ENCODE results near the gene SMYD3. TPM values are rescaled to one million over a fixed set of nuclear protein-coding genes. Genes with fewer than 3 reads are reported as not detected.

The SMYD3 gene
- total and polyA plus RNA-seq, 10 of the 15 experiments (the other 5 are each of a cell fraction or from before 2014, with no cell fraction given), result 18.3 to 54.0 (median 24.8) TPM

- no peaks in the 10 kb centered on the region for H3K79me2 ChIP-seq (ENCODE audit: control insufficient read depth, insufficient read depth, low read length)
- H3K4me1 ChIP-seq (ENCODE audit: control insufficient read depth, insufficient read depth, low read length), result no peaks in the 10 kb centered on the region
- WGBS (ENCODE audit: insufficient coverage, insufficient replicate concordance, low lambda C conversion rate, missing lambda C conversion rate), result 78% methylated on average over 3 of the region's 3 CpGs
- no peaks in the 10 kb centered on the region for H4K20me1 ChIP-seq (ENCODE audit: control insufficient read depth, insufficient read depth)
- H3K9ac ChIP-seq (ENCODE audit: control insufficient read depth, insufficient read depth, low read length), result no peak overlapping the region
- no peaks in the 10 kb centered on the region for H3K27me3 ChIP-seq (replicated peaks in 1 of 2; ENCODE audit: control insufficient read depth in 2 of 2, insufficient read depth in 2 of 2, low read length in 1 of 2)
- no peak overlapping the region for H3K27ac ChIP-seq (ENCODE audit: control insufficient read depth, insufficient read depth)
- in situ Hi-C loops (cut with MboI) (no loop called here), intact Hi-C loops (cut with micrococcal nuclease; ENCODE audit: unreplicated experiment) (no loop called here)
- ATAC-seq (no peak), DNase-seq (ENCODE audit: low read depth, low spot score) (no peak), FAIRE-seq (no peak)
- no TSS peak for BruUV-seq (replicated peaks)
- H3K4me3 ChIP-seq, result no peak overlapping the region
- no peak overlapping the region for H2AFZ ChIP-seq (ENCODE audit: control insufficient read depth, low read depth, low read length)
- ChIA-PET RAD21 (ENCODE audit: unreplicated experiment) (no interaction called here), SMC1A (ENCODE audit: uncharacterized antibody, unreplicated experiment) (interaction anchor here (1.5 to 1.8 kb wide), 2 partner anchors 8 to 21 kb away, joined by 3 to 4 read pairs; no protein-coding TSS in a partner anchor), CTCF (no interaction called here), POLR2A (interaction anchor here (0.5 kb wide), 1 partner anchor 771 kb away, joined by 8 read pairs; no protein-coding TSS in a partner anchor)
- H3K9me3 ChIP-seq (replicated peaks; ENCODE audit: control insufficient read depth, insufficient read depth, low read length), result no peaks in the 10 kb centered on the region
- no peak overlapping the region for H3K4me2 ChIP-seq (ENCODE audit: control insufficient read depth, insufficient read depth)
- TF ChIP-seq TCF3 (IDR thresholded peaks at IDR 0.05; ENCODE audit: borderline replicate concordance, insufficient read depth, low read depth, low read length) (no peak), YY1 (IDR thresholded peaks at IDR 0.05; ENCODE audit: low read depth, low read length) (no peak), BACH1 (IDR thresholded peaks at IDR 0.05; ENCODE audit: borderline replicate concordance) (no peak), SRF (IDR thresholded peaks at IDR 0.05; ENCODE audit: low read depth in 2 of 2, low read length in 2 of 2) (no peak), BRCA1 (IDR thresholded peaks at IDR 0.05; ENCODE audit: low read depth, low read length) (no peak), TBL1XR1 (IDR thresholded peaks at IDR 0.05; ENCODE audit: low read depth, low read length) (no peak), SP1 (IDR thresholded peaks at IDR 0.05; ENCODE audit: low read depth, low read length) (no peak), IKZF1 (conservative IDR thresholded peaks at IDR 0.05) (no peak), RELA (IDR thresholded peaks at IDR 0.05; ENCODE audit: borderline replicate concordance, partially characterized antibody) (no peak)
- H3K36me3 ChIP-seq (ENCODE audit: control insufficient read depth in 2 of 2, insufficient read depth in 2 of 2, low read length in 1 of 2), result no peaks in the 10 kb centered on the region
These were observed 545.9 kb downstream of the SMYD3 start for GRCh38 chr1:245961137-245961540.

GRCh38 chr1:245960171-245960570 is 546.9 kb downstream of the SMYD3 start:
- Histone ChIP-seq H3K79me2 (ENCODE audit: control insufficient read depth, insufficient read depth, low read length) (no peaks in the 10 kb centered on the region), H3K9me3 (replicated peaks; ENCODE audit: control insufficient read depth, insufficient read depth, low read length) (no peaks in the 10 kb centered on the region), H3K27me3 (replicated peaks in 1 of 2; ENCODE audit: control insufficient read depth in 2 of 2, insufficient read depth in 2 of 2, low read length in 1 of 2) (no peaks in the 10 kb centered on the region), H3K4me2 (ENCODE audit: control insufficient read depth, insufficient read depth) (no peak overlapping the region), H4K20me1 (ENCODE audit: control insufficient read depth, insufficient read depth) (no peaks in the 10 kb centered on the region), H3K4me1 (ENCODE audit: control insufficient read depth, insufficient read depth, low read length) (no peaks in the 10 kb centered on the region), H3K27ac (ENCODE audit: control insufficient read depth, insufficient read depth) (no peak overlapping the region), H3K4me3 (no peak overlapping the region), H3K36me3 (ENCODE audit: control insufficient read depth in 2 of 2, insufficient read depth in 2 of 2, low read length in 1 of 2) (no peaks in the 10 kb centered on the region), H2AFZ (ENCODE audit: control insufficient read depth, low read depth, low read length) (no peak overlapping the region), H3K9ac (ENCODE audit: control insufficient read depth, insufficient read depth, low read length) (no peak overlapping the region)
- ChIA-PET POLR2A (no interaction called here), SMC1A (ENCODE audit: uncharacterized antibody, unreplicated experiment) (interaction anchor here (1.5 to 1.8 kb wide), 3 partner anchors 9 to 22 kb away, joined by 3 to 6 read pairs (median 4); no protein-coding TSS in a partner anchor), RAD21 (ENCODE audit: unreplicated experiment) (no interaction called here), CTCF (no interaction called here)
- intact Hi-C loops (cut with micrococcal nuclease; ENCODE audit: unreplicated experiment) (no loop called here), in situ Hi-C loops (cut with MboI) (no loop called here)
- 57% methylated on average over 4 of the region's 4 CpGs for WGBS (ENCODE audit: insufficient coverage, insufficient replicate concordance, low lambda C conversion rate, missing lambda C conversion rate)
- ATAC-seq, result no peak; the same call in 2 of the 3 replicates
- DNase-seq (ENCODE audit: low read depth, low spot score), result no peak
- no TSS peak for BruUV-seq (replicated peaks)
- FAIRE-seq, result no peak
- TF ChIP-seq RBBP5 (conservative IDR thresholded peaks at IDR 0.05) (no peak), CHD2 (IDR thresholded peaks at IDR 0.05; ENCODE audit: borderline replicate concordance, low read depth, low read length) (no peak), USF1 (IDR thresholded peaks at IDR 0.05; ENCODE audit: borderline replicate concordance, extremely low read length, insufficient read depth, low read depth, low read length) (no peak), HDAC2 (IDR thresholded peaks at IDR 0.05) (no peak), IRF5 (IDR thresholded peaks at IDR 0.05; ENCODE audit: borderline replicate concordance) (no peak), BCL3 (IDR thresholded peaks at IDR 0.05; ENCODE audit: borderline replicate concordance, insufficient read depth, low read depth, low read length, poor library complexity, severe bottlenecking) (no peak), NBN (IDR thresholded peaks at IDR 0.05) (no peak), NFYB (IDR thresholded peaks at IDR 0.05; ENCODE audit: insufficient read depth, low read depth, low read length) (no peak)
